HG02852 (cell line): ENCODE results near the gene WDR90.
"Not testable (repeated sequence)": the region's sequence is repeated elsewhere in the genome, so short reads cannot be mapped to it uniquely, and the experiment has no call there.

ENCODE experiments used
- ATAC-seq: cut with Tn5 transposase; IDR thresholded peaks from one replicate; pipeline ENCODE4 v1.9.1; 2021; ENCODE audit warnings: mild to moderate bottlenecking, moderate library complexity; ENCODE audit not compliant: unreplicated experiment

Gene WDR90

GRCh38 chr16:684961-685696, 36.0 kb downstream of the WDR90 start:
- ATAC-seq, result no peak

GRCh38 chr16:685967-686366, 36.8 kb downstream of the WDR90 start:
- no peak for ATAC-seq

GRCh38 chr16:686459-687260, 37.5 kb downstream of the WDR90 start:
- no peak for ATAC-seq

GRCh38 chr16:687499-687898, 38.3 kb downstream of the WDR90 start:
- no peak for ATAC-seq

GRCh38 chr16:689175-689897, 40.2 kb downstream of the WDR90 start:
- ATAC-seq, result no peak

GRCh38 chr16:691242-691641, 42.1 kb downstream of the WDR90 start:
- ATAC-seq, result not testable (repeated sequence)

- ATAC-seq, result no peak
Observed at GRCh38 chr16:692356-693108, 43.4 kb downstream of the WDR90 start.

- ATAC-seq, result no peak
Observed at GRCh38 chr16:693364-693763, 44.2 kb downstream of the WDR90 start.

- no peak for ATAC-seq
Observed at GRCh38 chr16:693766-694165, 44.6 kb downstream of the WDR90 start.

- no peak for ATAC-seq
Observed at GRCh38 chr16:694187-694862, 45.2 kb downstream of the WDR90 start.

- ATAC-seq, result no peak
Observed at GRCh38 chr16:694863-695354, 45.7 kb downstream of the WDR90 start.

- ATAC-seq, result no peak
Observed at GRCh38 chr16:695355-696089, 46.4 kb downstream of the WDR90 start.

GRCh38 chr16:698911-699671, 49.9 kb downstream of the WDR90 start:
- ATAC-seq, result no peak

- ATAC-seq, result no peak
Observed at GRCh38 chr16:700684-701584, 51.8 kb downstream of the WDR90 start.

- no peak for ATAC-seq
Observed at GRCh38 chr16:702341-702740, 53.2 kb downstream of the WDR90 start.

- ATAC-seq, result no peak
Observed at GRCh38 chr16:703406-703805, 54.2 kb downstream of the WDR90 start.

- ATAC-seq, result no peak
Observed at GRCh38 chr16:704047-704446, 54.9 kb downstream of the WDR90 start.
